H1 (cell line): ENCODE results near the gene DNAL1.

Experiments used
- ATF2 ChIP-seq: IDR thresholded peaks from 2 replicates; pipeline ENCODE4 v1.6.1; 2012; ENCODE audit warnings: low read length, inconsistent platforms
- BRCA1 ChIP-seq: IDR thresholded peaks from 2 replicates; pipeline ENCODE4 v1.6.1; 2012; ENCODE audit warnings: low read depth, low read length, improper control_type of control experiment
- CHD1 ChIP-seq: IDR thresholded peaks from 2 replicates; pipeline ENCODE4 v1.6.1; 2012; ENCODE audit warnings: low read depth, low read length, improper control_type of control experiment
- CTCF ChIP-seq, 3 experiments: IDR thresholded peaks; 1 replicate in 2 of 3; 2 replicates in 1 of 3; pipeline versions ENCODE4 v1.5.1 to v1.6.1; 2011; ENCODE audit warnings: low read length in 3 of 3, mild to moderate bottlenecking in 3 of 3, inconsistent platforms in 2 of 3, low read depth in 1 of 3, moderate library complexity in 1 of 3; ENCODE audit not compliant: insufficient read depth in 1 of 3; ENCODE audit errors: control extremely low read depth in 1 of 3
- E2F6 ChIP-seq: IDR thresholded peaks from 2 replicates; pipeline ENCODE4 v1.6.1; 2012; ENCODE audit warnings: inconsistent platforms
- EZH2 ChIP-seq: fragments of 200-600 bp; sonication (generic); IDR thresholded peaks from 2 replicates; pipeline ENCODE4 v1.7.1; 2012; ENCODE audit warnings: low read depth, mild to moderate bottlenecking, moderate library complexity, low read length, inconsistent platforms; ENCODE audit not compliant: severe bottlenecking
- NRF1 ChIP-seq: IDR thresholded peaks from 2 replicates; pipeline ENCODE4 v1.6.1; 2011; ENCODE audit warnings: mild to moderate bottlenecking, low read depth, low read length, improper control_type of control experiment
- SP1 ChIP-seq: IDR thresholded peaks from 2 replicates; pipeline ENCODE4 v1.6.1; 2011; ENCODE audit warnings: low read depth, low read length
- USF2 ChIP-seq: IDR thresholded peaks from 2 replicates; pipeline ENCODE4 v1.6.1; 2011; ENCODE audit warnings: low read length, improper control_type of control experiment
- YY1 ChIP-seq: IDR thresholded peaks from 2 replicates; pipeline ENCODE4 v1.6.1; 2011; ENCODE audit warnings: low read depth, mild to moderate bottlenecking, low read length

- TF ChIP-seq CHD1: no peak
- TF ChIP-seq YY1: no peak
- no peak for TF ChIP-seq NRF1
- no peak for TF ChIP-seq ATF2
- TF ChIP-seq BRCA1: no peak
- no peak for TF ChIP-seq EZH2
- TF ChIP-seq SP1: no peak
- no peak for TF ChIP-seq USF2
- TF ChIP-seq CTCF (IDR thresholded peaks at IDR 0.05; ENCODE audit: control extremely low read depth in 1 of 3, insufficient read depth in 1 of 3, low read depth in 1 of 3, low read length in 3 of 3): no peak
- no peak for TF ChIP-seq E2F6
These were observed 100.2 kb downstream of the DNAL1 start for GRCh38 chr14:73744874-73745529.
